Fibroblast of lung (primary cell): ENCODE results near the gene TMEM258. TPM values are rescaled to one million over a fixed set of nuclear protein-coding genes. Genes with fewer than 3 reads are reported as not detected.

Experiments used
- DNase-seq, 2 donors: peaks; one replicate each; pipeline versions ENCODE4 v3.0.0 to v3.0.0-alpha.2; 2010; ENCODE audit warnings: low read depth in 2 of 2
- H2AFZ ChIP-seq: 2 replicates; pipeline ENCODE4 v1.5.1; 2012; ENCODE audit warnings: low read length, control low read depth, inconsistent platforms
- H3K27ac ChIP-seq: 2 replicates; pipeline ENCODE4 v1.5.1; 2011; ENCODE audit warnings: low read length, control low read depth; ENCODE audit not compliant: insufficient read depth
- H3K27me3 ChIP-seq: 2 replicates; pipeline ENCODE4 v1.5.1; 2011; ENCODE audit warnings: mild to moderate bottlenecking, low read length; ENCODE audit not compliant: control insufficient read depth, insufficient read depth
- H3K36me3 ChIP-seq: 2 replicates; pipeline ENCODE4 v1.5.1; 2011; ENCODE audit warnings: low read length; ENCODE audit not compliant: control insufficient read depth, insufficient read depth
- H3K4me1 ChIP-seq: 2 replicates; pipeline ENCODE4 v1.5.1; 2011; ENCODE audit warnings: low read length; ENCODE audit not compliant: control insufficient read depth, insufficient read depth; ENCODE audit errors: extremely low read depth
- H3K4me2 ChIP-seq: 2 replicates; pipeline ENCODE4 v1.5.1; 2011; ENCODE audit warnings: low read length, control low read depth; ENCODE audit not compliant: insufficient read depth; ENCODE audit errors: extremely low read depth
- H3K4me3 ChIP-seq, 4 experiments: fragments of 200-600 bp in 1 of 4; sonication (generic) in 1 of 4; replicated peaks in 1 of 4; 2 replicates each; pipeline ENCODE4 v1.5.1; 2011 to 2016; ENCODE audit warnings: low read length in 4 of 4, low read depth in 3 of 4, mild to moderate bottlenecking in 3 of 4, control low read depth in 2 of 4, inconsistent platforms in 1 of 4, mixed read lengths in 1 of 4; ENCODE audit not compliant: insufficient read depth in 1 of 4; ENCODE audit errors: control extremely low read depth in 1 of 4
- H3K79me2 ChIP-seq: 2 replicates; pipeline ENCODE4 v1.5.1; 2012; ENCODE audit warnings: mild to moderate bottlenecking, low read length, inconsistent platforms; ENCODE audit not compliant: control insufficient read depth, insufficient read depth
- H3K9ac ChIP-seq: 2 replicates; pipeline ENCODE4 v1.5.1; 2011; ENCODE audit warnings: mild to moderate bottlenecking, low read length, control low read depth; ENCODE audit not compliant: insufficient read depth
- H3K9me3 ChIP-seq: 2 replicates; pipeline ENCODE4 v1.5.1; 2012; ENCODE audit warnings: low read depth, low read length; ENCODE audit not compliant: control insufficient read depth, insufficient read depth
- H4K20me1 ChIP-seq: 2 replicates; pipeline ENCODE4 v1.5.1; 2011; ENCODE audit warnings: low read length; ENCODE audit not compliant: control insufficient read depth, insufficient read depth; ENCODE audit errors: extremely low read depth
- EZH2 ChIP-seq: IDR thresholded peaks from 2 replicates; pipeline ENCODE4 v1.5.1; 2012; ENCODE audit warnings: low read length, control low read depth, mild to moderate bottlenecking; ENCODE audit errors: missing control alignments
- polyA plus RNA-seq, 2 donors: library from polyadenylated mRNA; depleted of rRNA in 1 of 2; stranded (reverse) in 1 of 2; unstranded in 1 of 2; fragments of >200 nt; gene quantifications; 2 replicates each; pipeline ENCODE4 v1.2.1, GENCODE V29; 2011 to 2012; ENCODE audit warnings: missing spikeins in 1 of 2
- total RNA-seq: library from RNA; depleted of rRNA; stranded (reverse); fragments of >200 nt; gene quantifications from 2 replicates; pipeline ENCODE4 v1.2.1, GENCODE V29; 2014
- TF ChIP-seq, protein P1 (sequence below), 2 donors: IDR thresholded peaks in 1 of 2; conservative IDR thresholded peaks in 1 of 2; 1 replicate in 1 of 2; 2 replicates in 1 of 2; pipeline ENCODE4 v1.5.1; 2011 to 2012; ENCODE audit warnings: low read length in 2 of 2, control low read depth in 1 of 2, inconsistent platforms in 1 of 2, low read depth in 1 of 2, mild to moderate bottlenecking in 1 of 2

Gene TMEM258
- total and polyA plus RNA-seq, 2 donors (not counting 1 experiment from before 2014, with no cell fraction given), result 173 to 245 TPM

GRCh38 chr11:61777234-61778090 is 14.9 kb downstream of the TMEM258 start:
- peak in 1 of 2 donors; percentile 11 for DNase-seq
- Histone ChIP-seq H3K4me3 (no peak overlapping the region), H3K79me2 (no peaks in the 10 kb centered on the region), H3K9ac (no peak overlapping the region), H3K27ac (no peak overlapping the region), H2AFZ (no peak overlapping the region), H4K20me1 (no peaks in the 10 kb centered on the region), H3K36me3 (no peaks in the 10 kb centered on the region), H3K4me2 (no peak overlapping the region), H3K9me3 (no peaks in the 10 kb centered on the region), H3K27me3 (no peaks in the 10 kb centered on the region), H3K4me1 (no peaks in the 10 kb centered on the region)
- TF ChIP-seq EZH2, result no peak
- TF ChIP-seq, protein P1, sequence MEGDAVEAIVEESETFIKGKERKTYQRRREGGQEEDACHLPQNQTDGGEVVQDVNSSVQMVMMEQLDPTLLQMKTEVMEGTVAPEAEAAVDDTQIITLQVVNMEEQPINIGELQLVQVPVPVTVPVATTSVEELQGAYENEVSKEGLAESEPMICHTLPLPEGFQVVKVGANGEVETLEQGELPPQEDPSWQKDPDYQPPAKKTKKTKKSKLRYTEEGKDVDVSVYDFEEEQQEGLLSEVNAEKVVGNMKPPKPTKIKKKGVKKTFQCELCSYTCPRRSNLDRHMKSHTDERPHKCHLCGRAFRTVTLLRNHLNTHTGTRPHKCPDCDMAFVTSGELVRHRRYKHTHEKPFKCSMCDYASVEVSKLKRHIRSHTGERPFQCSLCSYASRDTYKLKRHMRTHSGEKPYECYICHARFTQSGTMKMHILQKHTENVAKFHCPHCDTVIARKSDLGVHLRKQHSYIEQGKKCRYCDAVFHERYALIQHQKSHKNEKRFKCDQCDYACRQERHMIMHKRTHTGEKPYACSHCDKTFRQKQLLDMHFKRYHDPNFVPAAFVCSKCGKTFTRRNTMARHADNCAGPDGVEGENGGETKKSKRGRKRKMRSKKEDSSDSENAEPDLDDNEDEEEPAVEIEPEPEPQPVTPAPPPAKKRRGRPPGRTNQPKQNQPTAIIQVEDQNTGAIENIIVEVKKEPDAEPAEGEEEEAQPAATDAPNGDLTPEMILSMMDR (conservative IDR thresholded peaks at IDR 0.05 in 1 of 2, IDR thresholded peaks at IDR 0.05 in 1 of 2; ENCODE audit: low read depth in 1 of 2, low read length in 2 of 2), result no peak

- H3K27ac ChIP-seq, result no peak overlapping the region
- no peaks in the 10 kb centered on the region for H3K27me3 ChIP-seq
- no peak overlapping the region for H3K9ac ChIP-seq
- TF ChIP-seq, protein P1 (conservative IDR thresholded peaks at IDR 0.05 in 1 of 2, IDR thresholded peaks at IDR 0.05 in 1 of 2; ENCODE audit: low read depth in 1 of 2, low read length in 2 of 2), result peak; percentile 74 to 86
- TF ChIP-seq EZH2, result no peak
- no peaks in the 10 kb centered on the region for H3K36me3 ChIP-seq
- H3K9me3 ChIP-seq, result no peaks in the 10 kb centered on the region
- no peaks in the 10 kb centered on the region for H3K79me2 ChIP-seq
- no peak overlapping the region for H2AFZ ChIP-seq
- H3K4me3 ChIP-seq, result no peak overlapping the region
- peak; percentile 53 to 69 for DNase-seq
- no peaks in the 10 kb centered on the region for H4K20me1 ChIP-seq
- H3K4me2 ChIP-seq, result no peak overlapping the region
- no peaks in the 10 kb centered on the region for H3K4me1 ChIP-seq
Observed at GRCh38 chr11:61776561-61777075, 15.8 kb downstream of the TMEM258 start.

DNA sequence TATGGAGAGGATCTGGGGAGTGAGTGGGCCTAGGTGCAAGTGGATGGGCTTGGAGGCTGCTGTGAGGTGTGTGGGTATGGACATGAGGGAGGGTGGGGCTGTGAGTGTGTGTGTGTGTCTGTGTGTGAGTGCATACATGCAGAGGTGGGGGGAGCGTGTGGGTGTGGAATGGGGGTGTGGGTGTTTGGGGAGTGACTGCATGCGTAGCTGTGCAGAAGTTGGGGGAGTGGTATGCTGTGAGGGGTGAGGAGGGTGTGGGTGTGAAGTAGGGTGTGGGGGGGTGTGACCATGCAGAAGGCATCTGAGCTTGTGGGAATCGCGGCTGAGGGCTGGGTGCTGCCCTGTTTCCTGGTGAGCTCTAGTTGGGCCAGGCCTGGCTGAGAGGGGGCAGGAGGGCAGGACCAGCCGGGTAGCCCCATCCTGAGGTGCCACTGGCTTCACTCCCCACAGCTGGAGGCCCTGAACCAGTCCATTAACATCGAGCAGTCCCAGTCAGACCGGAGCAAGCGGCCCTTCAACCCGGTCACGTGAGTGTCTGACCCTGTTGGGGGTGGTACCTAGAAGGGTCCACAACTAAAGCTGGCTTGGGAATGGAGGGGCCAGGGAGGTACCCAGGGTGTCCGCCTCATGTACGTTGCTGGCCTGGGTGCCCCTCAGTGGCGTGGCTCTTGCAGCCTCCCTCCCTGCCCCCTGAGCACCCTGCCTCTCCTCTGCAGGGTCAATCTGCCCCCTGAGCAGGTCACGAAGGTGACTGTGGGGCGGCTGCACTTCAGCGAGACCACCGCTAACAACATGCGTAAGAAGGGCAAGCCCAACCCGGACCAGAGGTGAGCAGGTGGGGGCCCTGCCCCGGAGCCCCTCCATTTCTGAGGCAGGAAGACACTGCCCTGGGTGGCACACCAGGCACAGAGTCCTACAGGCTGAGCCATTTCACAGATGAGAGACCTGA is 16.5 kb downstream of the TMEM258 start:
- Histone ChIP-seq H4K20me1 (no peaks in the 10 kb centered on the region), H3K9ac (no peak overlapping the region), H3K27me3 (no peaks in the 10 kb centered on the region), H3K79me2 (no peaks in the 10 kb centered on the region), H3K9me3 (no peaks in the 10 kb centered on the region), H3K27ac (no peak overlapping the region), H3K36me3 (no peaks in the 10 kb centered on the region), H2AFZ (no peak overlapping the region), H3K4me2 (no peak overlapping the region), H3K4me3 (no peak overlapping the region), H3K4me1 (no peaks in the 10 kb centered on the region)
- DNase-seq, result no peak
- TF ChIP-seq, protein P1 (conservative IDR thresholded peaks at IDR 0.05 in 1 of 2, IDR thresholded peaks at IDR 0.05 in 1 of 2; ENCODE audit: low read depth in 1 of 2, low read length in 2 of 2), result no peak
- TF ChIP-seq EZH2, result no peak
